ENCODE measurements around the gene SIGLEC11.
"Not testable (repeated sequence)": the region's sequence is repeated elsewhere in the genome, so short reads cannot be mapped to it uniquely, and the experiment has no call there.

Gene SIGLEC11

DNA sequence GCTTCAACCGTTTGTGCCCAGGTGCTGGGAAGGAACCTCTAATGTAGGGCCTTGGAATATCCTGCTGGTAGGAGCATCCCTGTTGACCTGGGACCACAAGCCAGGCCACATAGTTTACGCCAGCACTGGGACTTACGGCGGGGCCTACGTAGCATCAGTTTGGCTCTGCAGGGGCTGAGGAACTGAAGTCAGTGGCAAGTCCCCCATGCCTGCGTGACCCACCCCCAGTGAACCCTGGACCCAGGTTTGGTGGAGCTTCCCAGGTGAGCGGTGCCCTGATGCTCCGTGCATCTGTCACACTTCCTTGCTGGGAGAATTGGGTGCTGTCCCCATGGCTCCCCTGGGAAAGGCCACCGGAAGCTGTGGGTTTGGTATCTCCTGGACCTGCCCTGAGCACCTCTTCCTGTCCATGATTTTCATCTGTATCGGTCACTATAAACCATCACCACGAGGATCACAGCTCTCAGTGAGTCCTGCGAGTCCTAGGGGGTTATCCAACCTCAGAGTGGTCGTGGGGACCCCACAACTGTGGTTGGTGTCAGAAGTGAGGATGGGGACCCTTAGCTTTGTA lies 9.9 kb downstream of the SIGLEC11 start:
- DNase-seq: no peak

GRCh38 chr19:49950590-49950948 lies 10.4 kb downstream of the SIGLEC11 start:
- no peak for DNase-seq

GRCh38 chr19:49949742-49950589 lies 11.0 kb downstream of the SIGLEC11 start:
- DNase-seq: no peak

GRCh38 chr19:49946415-49946814 lies 14.6 kb downstream of the SIGLEC11 start:
- no peak for DNase-seq

- DNase-seq: not testable (repeated sequence)
Measured at GRCh38 chr19:49944567-49944966, 16.4 kb downstream of the SIGLEC11 start.

GRCh38 chr19:49940482-49940791 lies 20.5 kb downstream of the SIGLEC11 start:
- no peak for DNase-seq

DNA sequence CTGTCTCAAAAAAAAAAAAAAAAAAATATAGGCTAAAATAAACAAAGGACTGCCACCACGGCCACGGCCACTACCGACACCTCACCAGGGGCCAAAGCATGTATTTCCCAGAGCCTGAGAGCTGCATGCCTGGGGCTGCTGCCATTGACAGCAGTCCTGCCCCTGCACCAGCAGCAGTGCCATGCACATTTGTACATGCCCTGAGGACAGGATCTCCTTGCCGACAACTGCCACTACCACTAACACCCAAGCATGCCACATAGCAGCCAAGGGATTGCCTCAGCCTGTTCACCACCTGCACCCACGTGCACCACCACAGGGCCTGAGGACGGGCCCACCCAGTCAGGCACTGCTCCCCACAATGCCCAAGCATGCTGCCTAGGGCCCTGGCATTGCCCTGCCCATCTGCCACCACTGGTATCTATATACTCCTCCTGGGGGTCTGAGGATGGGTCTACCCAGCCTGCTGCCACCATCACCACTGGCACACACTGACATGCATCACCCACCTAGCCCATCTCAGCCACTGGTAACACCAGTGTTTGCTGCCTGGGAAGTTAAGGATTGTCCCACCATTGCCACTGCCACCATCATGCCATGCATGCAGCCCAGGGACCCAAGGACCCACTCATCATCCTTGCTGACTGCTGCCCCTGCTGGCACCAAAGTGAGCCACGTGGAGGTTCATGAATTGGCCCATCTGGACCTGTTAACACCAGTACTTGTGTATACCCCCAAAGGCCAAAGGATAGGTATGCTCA lies 21.1 kb downstream of the SIGLEC11 start:
- DNase-seq: no peak

- DNase-seq: no peak
Measured at GRCh38 chr19:49938662-49939061, 22.3 kb downstream of the SIGLEC11 start.

DNA sequence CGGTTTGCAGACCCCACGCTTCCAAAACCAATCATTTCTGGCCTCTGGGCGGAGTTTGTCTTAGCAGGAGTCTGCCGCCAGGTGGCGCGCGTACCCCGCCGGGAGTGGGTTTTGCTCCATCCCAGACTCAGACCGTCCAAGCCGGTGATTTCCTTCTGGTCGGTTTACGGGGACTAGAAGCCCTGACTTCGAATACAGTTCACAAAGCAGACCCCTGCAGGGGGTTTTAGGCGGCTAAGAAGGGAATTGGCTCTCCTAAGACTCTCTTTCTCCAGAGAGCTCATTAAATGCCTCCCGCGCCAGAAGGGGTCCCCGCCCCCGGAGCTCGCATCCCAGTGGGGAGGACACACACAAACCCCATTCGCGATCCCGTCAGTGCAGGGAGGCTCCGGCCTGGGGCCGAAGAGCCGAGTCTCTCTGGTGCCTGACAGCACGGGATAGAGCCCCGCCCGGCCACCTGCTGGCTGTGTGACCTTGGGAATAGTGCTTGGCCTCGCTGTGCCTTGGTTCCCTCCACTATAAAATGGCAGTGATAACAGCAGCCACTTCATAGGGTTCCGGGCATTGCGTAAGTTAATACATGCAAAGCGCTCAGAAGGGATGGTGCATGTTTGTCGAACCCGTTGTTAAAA lies 23.1 kb downstream of the SIGLEC11 start:
- DNase-seq: no peak

DNA sequence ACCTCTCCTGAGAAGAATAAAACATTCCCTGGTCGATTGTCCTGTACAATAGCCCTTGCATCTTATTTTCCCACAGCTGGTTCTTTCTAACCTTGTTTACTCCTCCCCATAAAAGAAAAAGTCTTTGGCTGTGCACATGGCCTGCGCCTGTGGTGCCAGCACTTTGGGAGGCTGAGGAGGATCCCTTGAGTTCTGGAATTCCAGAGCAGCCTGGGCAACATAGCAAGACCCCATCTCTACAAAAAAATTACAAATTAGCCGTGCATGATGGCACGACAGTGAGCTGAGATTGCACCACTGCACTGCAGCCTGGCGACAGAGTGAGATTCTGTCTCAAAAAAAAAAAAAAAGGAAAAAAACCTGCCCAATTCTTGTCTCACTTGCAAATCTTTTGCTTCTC lies 24.4 kb downstream of the SIGLEC11 start:
- no peak for DNase-seq

GRCh38 chr19:49933643-49934042 lies 27.3 kb downstream of the SIGLEC11 start:
- DNase-seq: no peak

DNA sequence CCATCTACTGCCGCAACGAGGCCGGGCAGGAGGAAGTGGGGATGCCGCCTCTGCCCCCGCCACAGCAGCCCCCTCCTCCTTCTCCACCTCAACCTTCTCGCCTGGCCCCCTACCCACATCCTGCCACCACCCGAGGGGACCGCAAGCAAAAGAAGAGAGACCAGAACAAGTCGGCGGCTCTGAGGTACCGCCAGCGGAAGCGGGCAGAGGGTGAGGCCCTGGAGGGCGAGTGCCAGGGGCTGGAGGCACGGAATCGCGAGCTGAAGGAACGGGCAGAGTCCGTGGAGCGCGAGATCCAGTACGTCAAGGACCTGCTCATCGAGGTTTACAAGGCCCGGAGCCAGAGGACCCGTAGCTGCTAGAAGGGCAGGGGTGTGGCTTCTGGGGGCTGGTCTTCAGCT lies 28.2 kb downstream of the SIGLEC11 start:
- DNase-seq: no peak

- DNase-seq: no peak
Measured at GRCh38 chr19:49932041-49932451, 28.9 kb downstream of the SIGLEC11 start.

- DNase-seq: no peak
Measured at GRCh38 chr19:49931293-49932040, 29.5 kb downstream of the SIGLEC11 start.

DNA sequence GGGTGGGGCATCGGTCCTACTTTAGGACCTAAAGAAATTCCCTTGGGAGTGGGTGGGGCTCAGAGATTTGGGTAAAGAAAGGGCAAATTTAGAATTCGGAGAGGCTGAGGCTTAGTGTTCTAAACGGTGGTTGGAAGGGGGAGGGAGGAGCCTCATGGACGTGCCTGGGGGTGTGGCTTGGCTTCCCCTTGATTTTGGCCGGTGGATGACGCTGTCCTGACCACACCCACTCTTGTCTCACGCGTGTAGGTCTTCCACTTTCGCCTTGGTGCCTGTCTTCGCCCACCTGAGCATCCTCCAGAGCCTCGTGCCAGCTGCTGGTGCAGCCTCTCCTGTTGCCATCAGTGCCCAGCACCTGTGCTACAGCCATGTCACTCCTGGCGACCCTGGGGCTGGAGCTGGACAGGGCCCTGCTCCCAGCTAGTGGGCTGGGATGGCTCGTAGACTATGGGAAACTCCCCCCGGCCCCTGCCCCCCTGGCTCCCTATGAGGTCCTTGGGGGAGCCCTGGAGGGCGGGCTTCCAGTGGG lies 30.4 kb downstream of the SIGLEC11 start:
- no peak for DNase-seq

DNA sequence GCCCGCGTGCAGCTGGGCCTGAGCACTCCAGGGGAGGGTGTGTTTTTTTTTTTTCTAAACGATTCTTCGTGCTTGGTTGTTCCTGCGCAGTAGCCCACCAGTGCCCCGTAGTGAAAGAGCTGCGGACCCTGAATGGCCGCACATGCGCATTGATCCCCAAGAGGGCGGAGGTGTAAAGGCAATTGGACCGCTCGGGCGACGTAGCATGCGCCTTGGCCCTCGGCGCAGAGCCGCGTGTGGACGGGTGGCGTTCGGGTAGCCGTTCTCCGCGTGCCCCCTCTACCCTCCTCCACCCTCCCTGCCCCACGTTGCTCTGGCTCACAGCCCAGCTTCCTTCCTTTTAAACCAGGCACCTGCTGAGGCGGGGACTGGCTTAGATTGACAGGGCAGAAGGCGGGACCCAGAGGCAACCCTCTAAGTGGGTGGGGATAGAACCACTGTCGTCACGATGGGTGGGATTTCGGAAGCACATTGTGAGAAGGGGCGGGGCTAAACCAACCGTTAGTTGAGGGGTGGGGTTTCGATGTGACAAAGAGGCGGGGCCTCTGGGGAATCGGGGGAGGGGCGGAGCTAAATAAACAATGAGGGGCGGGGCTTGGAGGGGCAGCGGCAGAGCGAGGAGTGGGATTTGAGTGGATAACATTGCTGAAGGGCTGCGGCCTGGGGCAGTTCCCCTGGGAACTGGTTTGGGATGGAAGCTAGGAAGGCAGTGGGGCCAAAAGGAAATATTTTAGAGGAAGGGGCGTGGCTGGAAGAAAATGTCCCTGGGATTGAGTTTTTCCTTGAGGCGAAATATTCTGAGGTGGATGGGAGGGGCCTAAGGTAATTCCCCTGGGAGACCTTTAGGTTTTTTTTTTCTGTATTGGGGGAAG lies 31.1 kb downstream of the SIGLEC11 start:
- peak; percentile 61 for DNase-seq

- DNase-seq: no peak
Measured at GRCh38 chr19:49929121-49929610, 31.8 kb downstream of the SIGLEC11 start, which contains the start of the genes ATF5 and NUP62. Gene ATF5, plus strand, starts transcription at chr19:49929205. Its CDS starts 1,646 bp downstream, at chr19:49930851. Gene NUP62, minus strand, starts transcription at chr19:49929504. Its CDS starts 19,697 bp downstream, at chr19:49909807.

- DNase-seq: no peak
Measured at GRCh38 chr19:49927526-49928264, 33.3 kb downstream of the SIGLEC11 start.

- DNase-seq: no peak
Measured at GRCh38 chr19:49926515-49926914, 34.5 kb downstream of the SIGLEC11 start.

GRCh38 chr19:49925486-49925885 lies 35.5 kb downstream of the SIGLEC11 start:
- no peak for DNase-seq

- DNase-seq: not testable (repeated sequence)
Measured at GRCh38 chr19:49924881-49925210, 36.1 kb downstream of the SIGLEC11 start.

Data from SIG-M5 (cell line).